SK-N-SH (cell line): Measurements from ENCODE around the gene TNFRSF1B. TPM values are rescaled to one million over a fixed set of nuclear protein-coding genes. Genes with fewer than 3 reads are reported as not detected.

Experiments used
- CTCF ChIA-PET: fragments of 300-600, 350-600 bp; formaldehyde crosslinking; extraction: SDS; loops from one replicate; lab custom pipeline; 2021; lab: Yijun Ruan, JAX
- POLR2A ChIA-PET: fragments of 350-600 bp; sonication (Branson Sonifier 250); formaldehyde crosslinking; extraction: SDS; loops from one replicate; lab custom pipeline; 2020; ENCODE audit warnings: antibody characterized with exemption, inconsistent platforms; lab: Yijun Ruan, JAX
- DNase-seq: peaks from one replicate; pipeline ENCODE4 v3.0.0; 2012
- H2AFZ ChIP-seq: fragments of 200-600 bp; sonication (generic); 2 replicates; pipeline ENCODE4 v1.8.1; 2016; ENCODE audit warnings: antibody characterized with exemption, mild to moderate bottlenecking, low read depth
- H3F3A ChIP-seq: fragments of 200-600 bp; sonication (generic); replicated peaks from 2 replicates; pipeline ENCODE3; 2016; ENCODE audit warnings: antibody characterized with exemption, mild to moderate bottlenecking; ENCODE audit not compliant: insufficient read depth
- H3K27ac ChIP-seq, 2 experiments: fragments of 200-500 bp in 1 of 2; fragments of 200-600 bp in 1 of 2; sonication (Bioruptor generic) in 1 of 2; sonication (generic), shearing (Covaris generic) in 1 of 2; 2 replicates each; pipeline versions ENCODE4 v1.5.1 to v1.6.1; 2014 to 2016; ENCODE audit warnings: low read depth in 2 of 2, inconsistent platforms in 1 of 2, low read length in 1 of 2, mild to moderate bottlenecking in 1 of 2, mixed read lengths in 1 of 2
- H3K27me3 ChIP-seq: fragments of 200-600 bp; sonication (generic), shearing (Covaris generic); 2 replicates; pipeline ENCODE4 v1.6.1; 2016; ENCODE audit warnings: mixed run types; ENCODE audit not compliant: insufficient read depth
- H3K36me3 ChIP-seq, 2 experiments: fragments of 200-500 bp in 1 of 2; fragments of 200-600 bp in 1 of 2; sonication (Bioruptor generic) in 1 of 2; sonication (generic) in 1 of 2; replicated peaks in 1 of 2; 2 replicates each; pipeline versions ENCODE3 to v1.5.1; 2014 to 2016; ENCODE audit warnings: low read length in 1 of 2, mild to moderate bottlenecking in 1 of 2; ENCODE audit not compliant: insufficient read depth in 2 of 2, control insufficient read depth in 1 of 2
- H3K4me1 ChIP-seq, 2 experiments: fragments of 200-500 bp in 1 of 2; fragments of 200-600 bp in 1 of 2; sonication (Bioruptor generic) in 1 of 2; sonication (generic), shearing (Covaris generic) in 1 of 2; 2 replicates each; pipeline versions ENCODE4 v1.5.1 to v1.6.1; 2014 to 2016; ENCODE audit warnings: low read depth in 1 of 2, low read length in 1 of 2, mixed run types in 1 of 2; ENCODE audit not compliant: insufficient read depth in 2 of 2, control insufficient read depth in 1 of 2
- H3K4me2 ChIP-seq: fragments of 200-600 bp; sonication (generic), shearing (Covaris generic); 2 replicates; pipeline ENCODE4 v1.6.1; 2017; ENCODE audit warnings: mixed run types
- H3K4me3 ChIP-seq, 2 experiments: fragments of 200-500 bp in 1 of 2; fragments of 200-600 bp in 1 of 2; sonication (Bioruptor generic) in 1 of 2; sonication (generic), shearing (Covaris generic) in 1 of 2; 2 replicates each; pipeline versions ENCODE4 v1.5.1 to v1.8.1; 2014 to 2016; ENCODE audit warnings: low read depth in 2 of 2, inconsistent platforms in 1 of 2, low read length in 1 of 2, mild to moderate bottlenecking in 1 of 2, mixed read lengths in 1 of 2, moderate library complexity in 1 of 2
- H3K79me2 ChIP-seq: fragments of 200-600 bp; sonication (generic); 2 replicates; pipeline ENCODE4 v1.8.1; 2017; ENCODE audit warnings: mild to moderate bottlenecking; ENCODE audit not compliant: insufficient read depth
- H3K9ac ChIP-seq: fragments of 200-600 bp; sonication (generic); 2 replicates; pipeline ENCODE4 v1.6.1; 2017; ENCODE audit warnings: mixed run types
- H3K9me2 ChIP-seq: fragments of 200-600 bp; sonication (generic); 2 replicates; pipeline ENCODE4 v1.6.1; 2017; ENCODE audit warnings: mixed run types
- H3K9me3 ChIP-seq: fragments of 200-600 bp; sonication (generic); 2 replicates; pipeline ENCODE4 v1.6.1; 2017; ENCODE audit warnings: mixed run types, mild to moderate bottlenecking, moderate library complexity
- H4K20me1 ChIP-seq: fragments of 200-600 bp; sonication (generic); 2 replicates; pipeline ENCODE4 v1.6.1; 2017; ENCODE audit warnings: mild to moderate bottlenecking, mixed run types; ENCODE audit not compliant: insufficient read depth
- ELF1 ChIP-seq: IDR thresholded peaks from 2 replicates; pipeline ENCODE4 v1.4.0; 2012
- FOSL2 ChIP-seq: IDR thresholded peaks from 2 replicates; pipeline ENCODE4 v1.4.0; 2012; ENCODE audit warnings: low read depth, mild to moderate bottlenecking, moderate library complexity, borderline replicate concordance
- FOXM1 ChIP-seq: IDR thresholded peaks from 2 replicates; pipeline ENCODE4 v1.4.0; 2012; ENCODE audit warnings: low read depth, mild to moderate bottlenecking
- JUND ChIP-seq: IDR thresholded peaks from 2 replicates; pipeline ENCODE4 v1.4.0; 2012
- MEF2A ChIP-seq: IDR thresholded peaks from 2 replicates; pipeline ENCODE4 v1.4.0; 2012; ENCODE audit warnings: low read depth, borderline replicate concordance
- MXI1 ChIP-seq: IDR thresholded peaks from 2 replicates; pipeline ENCODE4 v1.6.1; 2012; ENCODE audit warnings: mild to moderate bottlenecking, low read depth, low read length, improper control_type of control experiment
- NRF1 ChIP-seq: IDR thresholded peaks from 2 replicates; pipeline ENCODE4 v1.6.1; 2012; ENCODE audit warnings: low read depth, mild to moderate bottlenecking, low read length
- POLR2AphosphoS5 ChIP-seq: IDR thresholded peaks from 2 replicates; pipeline ENCODE4 v1.6.1; 2012; ENCODE audit warnings: low read depth, low read length
- RAD21 ChIP-seq: IDR thresholded peaks from 2 replicates; pipeline ENCODE4 v1.6.1; 2012; ENCODE audit warnings: mild to moderate bottlenecking, low read length
- RFX5 ChIP-seq: IDR thresholded peaks from 2 replicates; pipeline ENCODE4 v1.6.1; 2012; ENCODE audit warnings: mild to moderate bottlenecking, improper control_type of control experiment, low read length
- RXRA ChIP-seq: IDR thresholded peaks from 2 replicates; pipeline ENCODE4 v1.4.0; 2012; ENCODE audit warnings: low read depth, mild to moderate bottlenecking, borderline replicate concordance
- TAF1 ChIP-seq: IDR thresholded peaks from 2 replicates; pipeline ENCODE4 v1.6.1; 2012; ENCODE audit warnings: low read depth, mild to moderate bottlenecking, low read length, moderate library complexity, borderline replicate concordance
- YY1 ChIP-seq: IDR thresholded peaks from 2 replicates; pipeline ENCODE4 v1.4.0; 2012; ENCODE audit warnings: low read depth, mild to moderate bottlenecking
- polyA plus RNA-seq, 3 experiments: library from polyadenylated mRNA; depleted of rRNA; stranded (reverse); fragments of >200 nt; gene quantifications; 2 replicates each; pipeline ENCODE4 v1.2.3, GENCODE V29; 2012
- TF ChIP-seq, protein P1 (sequence below): fragments of 200-600 bp; sonication (generic); IDR thresholded peaks from 2 replicates; pipeline ENCODE4 v1.6.1; 2017; ENCODE audit warnings: antibody characterized with exemption, mild to moderate bottlenecking, moderate library complexity
- TF ChIP-seq, protein P2 (sequence below): IDR thresholded peaks from 2 replicates; pipeline ENCODE4; 2012
- TF ChIP-seq, protein P3 (sequence below): fragments of 150-350 bp; IDR thresholded peaks from 2 replicates; pipeline ENCODE4 v1.6.1; 2016; ENCODE audit warnings: mild to moderate bottlenecking, low read depth, low read length
- TF ChIP-seq, protein P4 (sequence below): IDR thresholded peaks from 2 replicates; pipeline ENCODE4 v1.4.0; 2012; ENCODE audit warnings: low read depth, borderline replicate concordance
- TF ChIP-seq, protein P5 (sequence below): IDR thresholded peaks from 2 replicates; pipeline ENCODE4 v1.6.1; 2012; ENCODE audit warnings: mild to moderate bottlenecking, low read depth, low read length, moderate library complexity

The TNFRSF1B gene
- polyA plus RNA-seq, 1 of the 3 experiments (the other 2 are of a cell fraction): 0.36 TPM

DNA sequence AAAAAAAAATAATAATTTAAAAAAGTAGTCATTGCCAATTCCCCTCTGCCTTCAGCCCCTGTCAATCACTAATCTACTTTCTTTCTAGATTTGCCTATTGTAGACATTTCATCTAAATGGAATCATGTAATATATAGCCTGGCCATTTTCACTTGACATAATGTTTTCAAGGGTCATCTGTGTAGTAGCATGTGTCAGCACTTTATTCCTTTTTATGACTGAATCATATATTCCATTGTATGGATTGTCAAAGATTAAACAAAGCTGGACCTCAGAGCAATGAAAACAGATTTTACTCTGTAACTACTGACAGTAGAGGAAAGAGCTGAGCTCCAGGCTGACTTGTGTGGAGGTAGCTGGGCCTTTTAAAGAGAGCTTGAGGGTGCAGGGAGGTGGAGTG lies 78.9 kb downstream of the TNFRSF1B start:
- Histone ChIP-seq H3K4me2 (no peak overlapping the region), H3K27ac (no peak overlapping the region), H3K79me2 (no peaks in the 10 kb centered on the region; the same call in 1 of the 2 replicates), H3K27me3 (no peaks in the 10 kb centered on the region), H3K4me3 (no peak overlapping the region), H3K9ac (no peak overlapping the region), H2AFZ (no peak overlapping the region), H4K20me1 (no peaks in the 10 kb centered on the region), H3K9me3 (no peaks in the 10 kb centered on the region), H3K9me2 (no peaks in the 10 kb centered on the region), H3K4me1 (no peaks in the 10 kb centered on the region), H3F3A (no peaks in the 10 kb centered on the region), H3K36me3 (peaks cover 33 to 55% of the 10 kb centered on the region in 2 experiments)
- no peak for DNase-seq
- ChIA-PET POLR2A (no interaction called here), CTCF (interaction anchor here (2.8 kb wide), 1 partner anchor 11 kb away, joined by 8 read pairs; no protein-coding TSS in a partner anchor)
- TF ChIP-seq, protein P1, sequence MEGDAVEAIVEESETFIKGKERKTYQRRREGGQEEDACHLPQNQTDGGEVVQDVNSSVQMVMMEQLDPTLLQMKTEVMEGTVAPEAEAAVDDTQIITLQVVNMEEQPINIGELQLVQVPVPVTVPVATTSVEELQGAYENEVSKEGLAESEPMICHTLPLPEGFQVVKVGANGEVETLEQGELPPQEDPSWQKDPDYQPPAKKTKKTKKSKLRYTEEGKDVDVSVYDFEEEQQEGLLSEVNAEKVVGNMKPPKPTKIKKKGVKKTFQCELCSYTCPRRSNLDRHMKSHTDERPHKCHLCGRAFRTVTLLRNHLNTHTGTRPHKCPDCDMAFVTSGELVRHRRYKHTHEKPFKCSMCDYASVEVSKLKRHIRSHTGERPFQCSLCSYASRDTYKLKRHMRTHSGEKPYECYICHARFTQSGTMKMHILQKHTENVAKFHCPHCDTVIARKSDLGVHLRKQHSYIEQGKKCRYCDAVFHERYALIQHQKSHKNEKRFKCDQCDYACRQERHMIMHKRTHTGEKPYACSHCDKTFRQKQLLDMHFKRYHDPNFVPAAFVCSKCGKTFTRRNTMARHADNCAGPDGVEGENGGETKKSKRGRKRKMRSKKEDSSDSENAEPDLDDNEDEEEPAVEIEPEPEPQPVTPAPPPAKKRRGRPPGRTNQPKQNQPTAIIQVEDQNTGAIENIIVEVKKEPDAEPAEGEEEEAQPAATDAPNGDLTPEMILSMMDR: no peak
- TF ChIP-seq MXI1 (no peak), POLR2AphosphoS5 (no peak), NRF1 (no peak), ELF1 (no peak), RAD21 (no peak), RFX5 (no peak), FOXM1 (no peak), TAF1 (no peak), RXRA (no peak), JUND (no peak), YY1 (no peak), FOSL2 (no peak), MEF2A (no peak)
- TF ChIP-seq, protein P2, sequence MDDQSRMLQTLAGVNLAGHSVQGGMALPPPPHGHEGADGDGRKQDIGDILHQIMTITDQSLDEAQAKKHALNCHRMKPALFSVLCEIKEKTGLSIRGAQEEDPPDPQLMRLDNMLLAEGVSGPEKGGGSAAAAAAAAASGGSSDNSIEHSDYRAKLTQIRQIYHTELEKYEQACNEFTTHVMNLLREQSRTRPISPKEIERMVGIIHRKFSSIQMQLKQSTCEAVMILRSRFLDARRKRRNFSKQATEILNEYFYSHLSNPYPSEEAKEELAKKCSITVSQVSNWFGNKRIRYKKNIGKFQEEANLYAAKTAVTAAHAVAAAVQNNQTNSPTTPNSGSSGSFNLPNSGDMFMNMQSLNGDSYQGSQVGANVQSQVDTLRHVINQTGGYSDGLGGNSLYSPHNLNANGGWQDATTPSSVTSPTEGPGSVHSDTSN: no peak
- TF ChIP-seq, protein P3, sequence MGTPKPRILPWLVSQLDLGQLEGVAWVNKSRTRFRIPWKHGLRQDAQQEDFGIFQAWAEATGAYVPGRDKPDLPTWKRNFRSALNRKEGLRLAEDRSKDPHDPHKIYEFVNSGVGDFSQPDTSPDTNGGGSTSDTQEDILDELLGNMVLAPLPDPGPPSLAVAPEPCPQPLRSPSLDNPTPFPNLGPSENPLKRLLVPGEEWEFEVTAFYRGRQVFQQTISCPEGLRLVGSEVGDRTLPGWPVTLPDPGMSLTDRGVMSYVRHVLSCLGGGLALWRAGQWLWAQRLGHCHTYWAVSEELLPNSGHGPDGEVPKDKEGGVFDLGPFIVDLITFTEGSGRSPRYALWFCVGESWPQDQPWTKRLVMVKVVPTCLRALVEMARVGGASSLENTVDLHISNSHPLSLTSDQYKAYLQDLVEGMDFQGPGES: no peak
- TF ChIP-seq, protein P4, sequence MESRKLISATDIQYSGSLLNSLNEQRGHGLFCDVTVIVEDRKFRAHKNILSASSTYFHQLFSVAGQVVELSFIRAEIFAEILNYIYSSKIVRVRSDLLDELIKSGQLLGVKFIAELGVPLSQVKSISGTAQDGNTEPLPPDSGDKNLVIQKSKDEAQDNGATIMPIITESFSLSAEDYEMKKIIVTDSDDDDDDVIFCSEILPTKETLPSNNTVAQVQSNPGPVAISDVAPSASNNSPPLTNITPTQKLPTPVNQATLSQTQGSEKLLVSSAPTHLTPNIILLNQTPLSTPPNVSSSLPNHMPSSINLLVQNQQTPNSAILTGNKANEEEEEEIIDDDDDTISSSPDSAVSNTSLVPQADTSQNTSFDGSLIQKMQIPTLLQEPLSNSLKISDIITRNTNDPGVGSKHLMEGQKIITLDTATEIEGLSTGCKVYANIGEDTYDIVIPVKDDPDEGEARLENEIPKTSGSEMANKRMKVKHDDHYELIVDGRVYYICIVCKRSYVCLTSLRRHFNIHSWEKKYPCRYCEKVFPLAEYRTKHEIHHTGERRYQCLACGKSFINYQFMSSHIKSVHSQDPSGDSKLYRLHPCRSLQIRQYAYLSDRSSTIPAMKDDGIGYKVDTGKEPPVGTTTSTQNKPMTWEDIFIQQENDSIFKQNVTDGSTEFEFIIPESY: no peak
- TF ChIP-seq, protein P5, sequence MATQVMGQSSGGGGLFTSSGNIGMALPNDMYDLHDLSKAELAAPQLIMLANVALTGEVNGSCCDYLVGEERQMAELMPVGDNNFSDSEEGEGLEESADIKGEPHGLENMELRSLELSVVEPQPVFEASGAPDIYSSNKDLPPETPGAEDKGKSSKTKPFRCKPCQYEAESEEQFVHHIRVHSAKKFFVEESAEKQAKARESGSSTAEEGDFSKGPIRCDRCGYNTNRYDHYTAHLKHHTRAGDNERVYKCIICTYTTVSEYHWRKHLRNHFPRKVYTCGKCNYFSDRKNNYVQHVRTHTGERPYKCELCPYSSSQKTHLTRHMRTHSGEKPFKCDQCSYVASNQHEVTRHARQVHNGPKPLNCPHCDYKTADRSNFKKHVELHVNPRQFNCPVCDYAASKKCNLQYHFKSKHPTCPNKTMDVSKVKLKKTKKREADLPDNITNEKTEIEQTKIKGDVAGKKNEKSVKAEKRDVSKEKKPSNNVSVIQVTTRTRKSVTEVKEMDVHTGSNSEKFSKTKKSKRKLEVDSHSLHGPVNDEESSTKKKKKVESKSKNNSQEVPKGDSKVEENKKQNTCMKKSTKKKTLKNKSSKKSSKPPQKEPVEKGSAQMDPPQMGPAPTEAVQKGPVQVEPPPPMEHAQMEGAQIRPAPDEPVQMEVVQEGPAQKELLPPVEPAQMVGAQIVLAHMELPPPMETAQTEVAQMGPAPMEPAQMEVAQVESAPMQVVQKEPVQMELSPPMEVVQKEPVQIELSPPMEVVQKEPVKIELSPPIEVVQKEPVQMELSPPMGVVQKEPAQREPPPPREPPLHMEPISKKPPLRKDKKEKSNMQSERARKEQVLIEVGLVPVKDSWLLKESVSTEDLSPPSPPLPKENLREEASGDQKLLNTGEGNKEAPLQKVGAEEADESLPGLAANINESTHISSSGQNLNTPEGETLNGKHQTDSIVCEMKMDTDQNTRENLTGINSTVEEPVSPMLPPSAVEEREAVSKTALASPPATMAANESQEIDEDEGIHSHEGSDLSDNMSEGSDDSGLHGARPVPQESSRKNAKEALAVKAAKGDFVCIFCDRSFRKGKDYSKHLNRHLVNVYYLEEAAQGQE: no peak
